GM18526 (cell line): ENCODE data around the gene ZNF638.

Experiments
- POLR2A ChIP-seq: IDR thresholded peaks from 3 replicates; pipeline ENCODE4 v1.6.1; 2011; ENCODE audit not compliant: insufficient read length; ENCODE audit errors: extremely low read depth

The ZNF638 gene

DNA sequence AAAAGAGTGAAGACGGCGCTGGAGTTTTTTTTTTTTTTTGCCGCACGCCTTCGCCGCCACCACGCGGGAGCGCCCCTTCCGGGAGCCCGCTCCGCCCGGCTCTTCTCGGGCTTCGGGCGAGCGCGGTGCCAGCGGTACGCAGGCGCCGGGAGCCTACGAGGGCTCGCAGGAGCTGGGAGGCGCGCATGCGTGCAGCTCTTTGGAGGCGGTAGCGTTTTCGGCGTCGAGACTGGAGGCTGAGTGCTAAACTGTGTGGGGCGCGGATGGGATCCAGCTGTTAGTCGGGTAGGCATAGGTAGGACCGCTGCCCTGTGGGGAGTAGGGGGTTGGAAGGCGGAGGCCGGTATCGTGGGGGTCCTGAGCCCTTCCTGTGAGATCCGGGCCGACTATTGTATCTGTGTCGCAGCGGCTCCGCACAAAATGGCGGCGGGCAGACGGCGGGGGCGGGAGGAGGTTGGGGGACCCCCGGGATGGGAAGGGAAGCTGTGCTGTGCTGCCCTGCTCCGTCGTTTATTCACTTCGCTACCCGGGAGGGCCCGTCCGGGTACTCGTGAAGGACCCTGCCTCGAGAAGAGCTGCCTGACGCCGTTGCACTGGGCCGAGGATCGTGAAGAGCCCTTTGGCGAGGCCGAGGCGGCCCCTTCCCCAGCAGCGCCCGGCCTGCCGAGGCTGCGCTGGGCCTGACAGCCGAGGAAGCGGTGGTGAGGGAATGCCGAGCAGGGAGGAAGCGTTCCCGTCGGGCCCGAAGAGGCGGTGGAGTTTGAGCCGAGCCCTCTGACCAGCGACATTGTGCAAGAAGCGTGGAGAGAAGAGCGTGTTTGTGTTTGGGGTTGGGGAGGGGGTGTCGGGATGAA, at the start of gene ZNF638:
TSS of gene ZNF638 (plus strand) at position 202 of the 854 bp plus-strand sequence. CDS start 17,173 bp downstream, outside the sequence.
- TF ChIP-seq POLR2A = peak; percentile 81

- no peak for TF ChIP-seq POLR2A
Observed at GRCh38 chr2:71281950-71282349, 49.6 kb upstream of the ZNF638 start.

GRCh38 chr2:71282493-71282892, 49.1 kb upstream of the ZNF638 start:
- TF ChIP-seq POLR2A = no peak

DNA sequence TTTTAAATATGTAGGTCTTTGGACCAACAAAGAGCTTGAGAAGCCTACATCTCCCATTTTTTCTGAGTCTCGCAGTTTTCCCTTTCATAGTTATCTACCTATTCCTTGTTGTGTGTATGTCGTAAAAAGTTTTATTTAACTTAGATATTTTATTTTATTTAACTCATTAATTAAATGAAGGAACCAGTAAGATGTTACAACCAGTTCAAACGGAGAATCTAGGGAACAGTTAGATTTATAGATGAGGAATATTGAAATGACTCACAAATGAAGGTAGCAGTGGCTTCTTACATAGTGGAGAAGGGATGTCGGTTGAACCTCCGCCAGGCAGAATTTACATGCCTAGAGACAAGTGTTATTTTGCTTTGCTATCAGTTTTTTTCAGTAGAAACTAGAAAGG, 48.5 kb upstream of the ZNF638 start:
- no peak for TF ChIP-seq POLR2A

DNA sequence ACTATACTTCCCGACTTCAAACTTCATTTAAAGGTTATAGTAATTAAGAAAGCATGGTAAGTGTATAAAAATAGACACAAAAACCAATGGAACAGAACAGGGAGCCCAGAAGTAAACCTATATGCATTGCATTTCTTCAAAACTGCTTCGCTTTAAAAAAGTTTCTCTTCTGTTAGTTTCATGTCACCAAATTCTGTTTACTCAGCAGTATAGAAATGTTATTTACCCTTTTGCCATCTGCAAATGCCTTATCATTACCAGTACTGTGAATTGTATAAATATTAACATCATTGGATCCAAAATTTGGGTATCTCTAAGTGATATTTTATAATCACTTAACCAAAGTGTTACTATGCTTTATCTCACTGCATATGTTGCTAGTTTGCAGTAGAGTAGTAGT, 45.9 kb upstream of the ZNF638 start:
- no peak for TF ChIP-seq POLR2A

GRCh38 chr2:71291398-71291797, 40.2 kb upstream of the ZNF638 start:
- TF ChIP-seq POLR2A = no peak

DNA sequence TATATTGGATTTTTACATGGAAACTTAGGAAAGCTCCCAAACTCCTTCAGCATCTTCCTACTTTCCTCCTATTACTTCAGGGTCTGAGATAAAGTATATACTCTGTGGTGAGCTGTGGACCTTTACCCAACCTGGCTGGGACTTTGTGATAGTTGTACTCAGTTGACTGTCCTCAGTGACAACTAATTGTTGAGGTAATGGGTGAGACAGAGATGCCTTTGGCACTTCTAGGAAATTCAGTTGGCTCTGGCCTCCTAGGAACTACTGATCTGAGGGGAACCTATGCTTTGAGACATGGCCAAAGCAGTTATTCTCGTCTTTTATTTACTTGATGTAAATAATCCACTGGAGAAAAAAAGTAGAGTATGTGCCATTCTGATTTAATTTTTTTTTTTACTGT, 39.4 kb upstream of the ZNF638 start:
- TF ChIP-seq POLR2A = no peak

DNA sequence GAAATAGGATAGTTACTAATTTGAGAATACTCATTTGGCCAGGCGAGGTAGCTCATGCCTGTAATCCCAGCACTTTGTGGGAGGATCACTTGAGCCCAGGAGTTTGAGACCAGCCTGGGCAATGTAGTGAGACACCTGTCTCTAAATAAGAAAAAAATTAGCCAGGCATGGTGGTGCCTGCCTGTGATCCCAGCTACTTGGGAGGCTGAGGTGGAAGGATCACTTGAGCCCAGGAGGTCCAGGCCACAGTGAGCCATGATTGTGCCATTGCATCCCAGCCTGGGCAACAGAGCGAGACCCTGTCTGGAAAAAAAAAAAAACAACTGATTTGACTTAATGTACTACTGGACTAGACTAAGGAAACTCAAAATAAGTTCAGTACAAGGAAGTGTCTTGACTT, 32.7 kb upstream of the ZNF638 start:
- TF ChIP-seq POLR2A = no peak

DNA sequence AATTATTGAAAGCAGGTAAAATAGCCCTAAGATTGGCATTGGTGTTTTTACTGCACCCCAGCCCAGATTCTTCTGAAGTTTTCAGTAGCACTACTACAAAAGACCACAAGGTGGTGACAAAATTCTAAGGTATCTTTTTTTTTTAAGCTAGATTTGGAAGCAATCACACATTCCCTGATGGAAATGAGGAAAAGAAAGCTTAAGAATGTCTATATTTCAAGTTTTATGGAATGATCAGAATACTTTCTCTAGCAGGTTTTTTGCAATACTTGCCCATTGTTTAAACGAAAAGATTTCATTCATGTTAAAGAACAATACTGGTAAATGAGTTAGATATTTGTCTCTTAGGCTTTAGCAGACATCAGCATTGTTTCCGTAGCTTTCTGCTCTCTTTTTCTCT, 32.1 kb upstream of the ZNF638 start:
- TF ChIP-seq POLR2A = no peak

DNA sequence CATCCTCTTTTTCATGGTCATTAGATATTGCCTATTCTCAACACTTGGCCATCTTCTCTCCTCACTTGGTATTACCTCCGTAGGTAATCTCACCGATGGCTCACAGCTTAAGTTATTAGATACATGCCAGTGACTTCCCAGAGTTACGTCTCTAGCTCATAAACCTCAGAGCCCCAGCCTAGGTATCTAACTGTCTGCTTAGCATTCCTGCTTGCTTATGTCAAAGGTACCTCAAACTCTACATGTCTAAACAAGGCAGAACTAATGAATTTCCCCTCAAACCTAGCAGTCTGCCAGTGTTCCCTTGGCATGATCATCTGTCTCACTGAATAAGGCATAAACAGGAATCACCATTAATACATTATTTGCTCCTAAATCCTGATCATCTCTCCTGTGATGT, 27.7 kb upstream of the ZNF638 start:
- TF ChIP-seq POLR2A = no peak

DNA sequence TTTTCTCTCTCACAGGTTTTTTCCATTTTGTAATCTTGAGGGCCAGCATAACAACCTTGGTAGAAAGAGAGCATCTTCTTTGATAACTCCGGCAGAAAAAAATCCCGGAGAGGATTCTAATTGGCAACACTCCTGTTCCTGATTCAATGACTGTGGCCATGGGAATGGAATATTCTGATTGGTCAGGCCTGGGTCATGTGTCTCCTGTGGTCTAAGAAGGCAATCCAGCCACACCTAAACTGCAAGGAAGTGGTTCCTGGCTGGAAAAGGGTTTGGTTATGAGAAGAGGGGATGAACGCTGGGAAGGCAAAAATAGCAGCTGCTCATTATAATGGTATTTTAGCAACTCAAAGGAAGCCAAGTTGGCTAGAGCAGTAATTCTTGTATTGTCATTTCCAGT, 24.8 kb upstream of the ZNF638 start:
- no peak for TF ChIP-seq POLR2A

GRCh38 chr2:71313016-71313766, 18.4 kb upstream of the ZNF638 start:
- TF ChIP-seq POLR2A = no peak

DNA sequence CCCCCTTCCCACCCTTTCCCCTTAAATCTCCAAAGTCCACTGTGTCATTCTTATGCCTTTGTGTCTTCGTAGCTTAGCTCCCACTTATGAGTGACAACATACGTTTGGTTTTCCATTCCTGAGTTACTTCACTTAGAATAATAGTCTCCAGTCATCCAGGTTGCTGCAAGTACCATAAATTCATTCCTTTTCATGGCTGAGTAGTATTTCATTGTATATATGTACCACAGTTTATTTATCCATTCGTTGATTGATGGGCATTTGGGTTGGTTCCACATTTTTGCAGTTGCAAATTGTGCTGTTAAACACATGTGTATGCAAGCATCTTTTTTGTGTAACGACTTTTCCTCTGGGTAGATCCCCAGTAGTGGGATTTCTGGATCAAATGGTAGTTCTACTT, 14.5 kb upstream of the ZNF638 start:
- no peak for TF ChIP-seq POLR2A

DNA sequence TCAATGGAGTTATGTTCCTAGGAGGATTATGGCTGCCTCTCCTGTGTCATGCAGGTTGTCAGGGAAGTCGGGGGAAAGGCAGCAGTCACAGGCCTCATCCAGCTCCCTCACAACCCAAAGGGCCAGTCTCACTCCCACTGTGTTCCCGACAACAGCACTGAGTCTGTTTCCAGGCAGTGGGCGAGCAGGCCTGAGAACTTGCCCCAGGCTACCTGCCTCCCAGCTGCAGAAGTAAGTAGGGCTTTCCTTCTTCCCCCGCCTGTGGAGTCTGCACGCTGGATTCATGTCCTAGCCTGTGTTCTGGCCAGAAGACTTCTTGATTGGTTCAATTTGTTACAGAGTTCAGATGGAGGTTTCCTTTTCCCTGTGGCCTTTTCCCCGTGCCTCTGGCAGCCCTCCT, 8.2 kb upstream of the ZNF638 start:
- no peak for TF ChIP-seq POLR2A

DNA sequence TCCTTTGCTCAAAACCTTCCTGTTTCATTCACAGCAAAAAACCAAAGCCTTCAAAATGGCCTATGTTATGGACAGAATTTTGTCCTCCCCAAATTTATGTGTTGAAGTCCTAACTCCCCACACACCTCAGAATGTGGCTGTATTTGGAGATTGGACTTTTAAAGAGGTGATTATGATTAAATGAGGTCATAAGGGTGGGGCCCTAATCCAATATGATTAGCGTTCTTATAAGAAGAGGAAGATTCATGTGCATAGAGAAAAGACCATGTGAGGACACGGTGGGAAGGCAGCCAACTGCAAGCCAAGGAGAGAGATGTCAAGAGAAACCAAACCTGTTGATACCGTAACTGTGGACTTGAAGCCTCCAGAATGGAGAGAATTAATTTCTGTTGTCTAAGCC, 4.6 kb upstream of the ZNF638 start:
- no peak for TF ChIP-seq POLR2A

DNA sequence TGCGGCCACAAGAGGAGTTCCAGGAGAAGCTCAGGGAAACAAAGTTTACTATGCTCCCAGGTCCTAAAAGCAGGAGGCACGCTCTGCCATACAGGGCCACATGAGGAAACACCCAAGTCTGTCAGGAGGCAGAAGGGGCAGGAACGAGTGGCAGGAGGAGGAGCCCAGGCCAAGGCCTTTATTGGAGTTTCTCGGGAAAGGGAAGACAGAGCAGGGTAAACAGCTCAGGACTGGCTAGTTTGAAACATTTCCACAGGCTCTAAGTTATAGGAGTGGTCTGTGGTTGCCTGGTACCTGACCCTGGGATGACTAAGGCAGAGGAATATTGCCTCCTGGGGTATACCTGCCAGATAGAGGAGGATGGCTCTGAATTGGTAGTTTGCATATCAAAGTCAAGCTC, 3.7 kb upstream of the ZNF638 start:
- no peak for TF ChIP-seq POLR2A

GRCh38 chr2:71330155-71330554, 1.4 kb upstream of the ZNF638 start:
- no peak for TF ChIP-seq POLR2A
